ENCODE data around the gene WNT3. TPM values are rescaled to one million over a fixed set of nuclear protein-coding genes. Genes with fewer than 3 reads are reported as not detected.

The WNT3 gene
- total and polyA plus RNA-seq, 2 experiments from 2014 or later, result 2.7 to 3.4 TPM

- H3K4me3 Mint-ChIP-seq, result no peak overlapping the region
- peaks cover 2% of the 10 kb centered on the region; the same call in 1 of the 3 replicates for H3K36me3 Mint-ChIP-seq (ENCODE audit: low read depth)
- H3K4me3 ChIP-seq, result no peak overlapping the region
- peaks cover 33% of the 10 kb centered on the region for H3K27me3 Mint-ChIP-seq (ENCODE audit: insufficient read depth, low read depth, poor library complexity)
- no peak for DNase-seq (ENCODE audit: low spot score)
- H3K27ac ChIP-seq (ENCODE audit: low read depth), result no peak overlapping the region
- H2AFZ ChIP-seq, result no peak overlapping the region
- peaks cover 7% of the 10 kb centered on the region; the same call in 2 of the 3 replicates for H3K9me3 Mint-ChIP-seq
- no peaks in the 10 kb centered on the region for H3K36me3 ChIP-seq (ENCODE audit: insufficient read depth)
- no peak overlapping the region for H3K4me2 ChIP-seq
- H4K20me1 ChIP-seq (replicated peaks; ENCODE audit: insufficient read depth), result no peaks in the 10 kb centered on the region; the same call in 1 of the 2 replicates
- no peaks in the 10 kb centered on the region for H3K9me2 ChIP-seq (ENCODE audit: insufficient read depth)
- no peak for TF ChIP-seq CREB1 (CRISPR knock-in tag; IDR thresholded peaks at IDR 0.05; ENCODE audit: low read depth)
- no peak for TF ChIP-seq EZH2phosphoT487 (IDR thresholded peaks at IDR 0.05; ENCODE audit: unreplicated experiment)
- TF ChIP-seq NANOG (IDR thresholded peaks at IDR 0.05; ENCODE audit: borderline replicate concordance), result no peak
- TF ChIP-seq ZNF331 (CRISPR knock-in tag; IDR thresholded peaks at IDR 0.05; ENCODE audit: low read depth), result no peak
- no peaks in the 10 kb centered on the region for H3K79me2 ChIP-seq (replicated peaks; ENCODE audit: insufficient read depth)
- H3K27me3 ChIP-seq (ENCODE audit: insufficient read depth), result peaks cover 26% of the 10 kb centered on the region
- 0 out of 2 replicates have a peak, but pooled peaks cover 4% of the 10 kb centered on the region for H3F3A ChIP-seq (replicated peaks; ENCODE audit: low read depth)
- H3K4me1 Mint-ChIP-seq, result peaks cover 16% of the 10 kb centered on the region
- no peaks in the 10 kb centered on the region for H3K4me1 ChIP-seq (ENCODE audit: insufficient read depth)
- H3K27ac Mint-ChIP-seq, result no peak overlapping the region
- no peak for ATAC-seq
These were observed 24.2 kb downstream of the WNT3 start for GRCh38 chr17:46794318-46794717.

- peaks cover 10% of the 10 kb centered on the region; the same call in 2 of the 3 replicates for H3K9me3 Mint-ChIP-seq
- no peak for TF ChIP-seq JUNB (IDR thresholded peaks at IDR 0.05; ENCODE audit: unreplicated experiment)
- TF ChIP-seq CREB1 (CRISPR knock-in tag; IDR thresholded peaks at IDR 0.05; ENCODE audit: low read depth), result no peak
- no peak for TF ChIP-seq EZH2 (IDR thresholded peaks at IDR 0.05; ENCODE audit: low read depth, unreplicated experiment)
- no peak for TF ChIP-seq CTCF (conservative IDR thresholded peaks at IDR 0.05; ENCODE audit: low read depth in 2 of 2)
- TF ChIP-seq ZNF462 (CRISPR knock-in tag; IDR thresholded peaks at IDR 0.05), result no peak
- TF ChIP-seq REST (IDR thresholded peaks at IDR 0.05; ENCODE audit: unreplicated experiment), result no peak
- no peak for TF ChIP-seq ZNF331 (CRISPR knock-in tag; IDR thresholded peaks at IDR 0.05; ENCODE audit: low read depth)
- TF ChIP-seq ZNF114 (CRISPR knock-in tag; IDR thresholded peaks at IDR 0.05), result no peak
- TF ChIP-seq NANOG (IDR thresholded peaks at IDR 0.05; ENCODE audit: borderline replicate concordance), result no peak
These were observed 25.0 kb downstream of the WNT3 start for GRCh38 chr17:46793541-46793940.

More at GRCh38 chr17:46793541-46793940, 25.0 kb downstream of the WNT3 start:
- Histone ChIP-seq H4K20me1 (replicated peaks; ENCODE audit: insufficient read depth) (no peaks in the 10 kb centered on the region; the same call in 1 of the 2 replicates), H3K4me1 (ENCODE audit: insufficient read depth) (no peaks in the 10 kb centered on the region), H3K79me2 (replicated peaks; ENCODE audit: insufficient read depth) (no peaks in the 10 kb centered on the region), H2AFZ (no peak overlapping the region), H3K4me3 (no peak overlapping the region), H3K9me2 (ENCODE audit: insufficient read depth) (no peaks in the 10 kb centered on the region), H3F3A (replicated peaks; ENCODE audit: low read depth) (0 out of 2 replicates have a peak, but pooled peaks cover 4% of the 10 kb centered on the region), H3K27me3 (ENCODE audit: insufficient read depth) (peaks cover 32% of the 10 kb centered on the region), H3K27ac (ENCODE audit: low read depth) (no peak overlapping the region), H3K4me2 (no peak overlapping the region), H3K36me3 (ENCODE audit: insufficient read depth) (no peaks in the 10 kb centered on the region)
- H3K4me1 Mint-ChIP-seq, result peaks cover 16% of the 10 kb centered on the region
- no peak for ATAC-seq
- H3K36me3 Mint-ChIP-seq (ENCODE audit: low read depth), result peaks cover 4% of the 10 kb centered on the region; the same call in 1 of the 3 replicates
- DNase-seq (ENCODE audit: low spot score), result no peak
- no peak overlapping the region for H3K27ac Mint-ChIP-seq
- peaks cover 40% of the 10 kb centered on the region for H3K27me3 Mint-ChIP-seq (ENCODE audit: insufficient read depth, low read depth, poor library complexity)
- no peak overlapping the region for H3K4me3 Mint-ChIP-seq
